ENCODE measurements around the gene STX16. TPM values are rescaled to one million over a fixed set of nuclear protein-coding genes. Genes with fewer than 3 reads are reported as not detected.

Gene STX16
- total RNA-seq, 4 donors from 2014 or later, result 9.2 to 34.3 (median 20.4) TPM

DNA sequence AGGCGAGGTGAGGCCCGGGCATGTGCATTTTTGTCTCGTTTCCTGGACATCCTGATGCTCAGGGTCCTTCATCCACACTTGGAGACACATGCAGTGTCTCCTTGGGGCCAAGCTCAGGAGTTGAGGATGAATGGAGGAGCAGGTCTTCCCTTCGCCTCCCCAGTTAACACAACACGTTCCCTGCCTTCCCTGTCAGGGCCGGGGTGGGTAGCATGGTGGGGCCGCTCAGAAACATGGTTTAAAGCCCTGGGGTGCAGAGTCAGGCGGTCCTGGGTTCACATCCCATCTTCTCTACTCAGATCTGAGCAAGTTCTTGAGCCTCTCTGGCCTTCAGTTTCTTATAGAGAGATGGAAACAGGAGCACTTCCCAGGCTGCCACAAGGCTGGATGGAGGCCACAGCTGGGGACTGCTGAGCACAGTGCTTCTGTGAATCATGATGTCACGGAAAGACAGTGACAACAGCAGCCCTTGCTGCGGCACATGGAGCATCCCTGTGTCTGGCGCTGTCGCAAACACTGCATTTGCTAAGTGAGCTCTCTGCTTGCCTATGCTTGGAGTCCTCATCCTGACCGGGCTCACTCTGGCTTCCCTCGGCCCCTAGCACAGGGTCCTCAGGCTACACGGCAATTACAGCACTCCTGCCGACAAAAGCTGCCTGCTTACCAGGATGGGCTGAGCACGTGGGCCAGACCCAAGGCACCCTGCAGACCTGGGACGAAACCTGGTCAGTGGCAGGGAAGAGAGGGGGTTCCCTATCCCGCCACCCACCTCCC, 45.6 kb upstream of the STX16 start:
- Histone ChIP-seq H3K4me1 (no peaks in the 10 kb centered on the region), H3K9me3 (no peaks in the 10 kb centered on the region), H3K4me3 (no peak overlapping the region), H3K36me3 (no peaks in the 10 kb centered on the region), H3K27me3 (peaks cover 0 to 9% (median 2%) of the 10 kb centered on the region in 3 donors), H3K27ac (no peak overlapping the region)
- intact Hi-C loops (cut with DNase I; ENCODE audit: low total_unique reads), result no loop called here
- TF ChIP-seq POLR2A (IDR thresholded peaks at IDR 0.05), result no peak
- TF ChIP-seq, protein P1, sequence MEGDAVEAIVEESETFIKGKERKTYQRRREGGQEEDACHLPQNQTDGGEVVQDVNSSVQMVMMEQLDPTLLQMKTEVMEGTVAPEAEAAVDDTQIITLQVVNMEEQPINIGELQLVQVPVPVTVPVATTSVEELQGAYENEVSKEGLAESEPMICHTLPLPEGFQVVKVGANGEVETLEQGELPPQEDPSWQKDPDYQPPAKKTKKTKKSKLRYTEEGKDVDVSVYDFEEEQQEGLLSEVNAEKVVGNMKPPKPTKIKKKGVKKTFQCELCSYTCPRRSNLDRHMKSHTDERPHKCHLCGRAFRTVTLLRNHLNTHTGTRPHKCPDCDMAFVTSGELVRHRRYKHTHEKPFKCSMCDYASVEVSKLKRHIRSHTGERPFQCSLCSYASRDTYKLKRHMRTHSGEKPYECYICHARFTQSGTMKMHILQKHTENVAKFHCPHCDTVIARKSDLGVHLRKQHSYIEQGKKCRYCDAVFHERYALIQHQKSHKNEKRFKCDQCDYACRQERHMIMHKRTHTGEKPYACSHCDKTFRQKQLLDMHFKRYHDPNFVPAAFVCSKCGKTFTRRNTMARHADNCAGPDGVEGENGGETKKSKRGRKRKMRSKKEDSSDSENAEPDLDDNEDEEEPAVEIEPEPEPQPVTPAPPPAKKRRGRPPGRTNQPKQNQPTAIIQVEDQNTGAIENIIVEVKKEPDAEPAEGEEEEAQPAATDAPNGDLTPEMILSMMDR (IDR thresholded peaks at IDR 0.05 in 4 of 5, conservative IDR thresholded peaks at IDR 0.05 in 1 of 5), result no peak
- no peak for ATAC-seq
- in situ Hi-C loops (cut with MboI; ENCODE audit: low sequenced_read_pairs in 4 of 4), result no loop called here
- DNase-seq, result no peak

DNA sequence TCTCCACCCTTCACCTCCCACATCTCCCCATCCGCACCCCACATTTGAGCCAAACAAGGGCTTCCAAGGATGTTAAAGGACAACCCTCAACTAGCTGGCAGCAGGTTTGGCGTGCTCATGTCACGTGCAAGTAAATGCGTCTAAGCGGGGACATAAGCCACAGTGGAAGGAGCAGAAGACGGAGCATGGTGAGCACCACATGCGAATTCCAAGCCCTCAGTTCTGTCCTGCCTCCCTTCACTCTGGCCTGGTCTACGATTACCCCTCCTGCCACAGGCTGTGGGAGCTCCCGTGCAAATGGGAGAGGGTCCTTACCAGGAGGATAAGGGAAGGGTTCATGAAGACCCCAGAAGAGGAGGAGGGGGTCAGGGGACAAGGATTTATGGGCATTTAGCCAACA, 44.9 kb upstream of the STX16 start:
- Histone ChIP-seq H3K27me3 (peaks cover 0 to 9% (median 2%) of the 10 kb centered on the region in 3 donors), H3K36me3 (no peaks in the 10 kb centered on the region), H3K4me1 (no peaks in the 10 kb centered on the region), H3K9me3 (no peaks in the 10 kb centered on the region), H3K4me3 (no peak overlapping the region), H3K27ac (no peak overlapping the region)
- intact Hi-C loops (cut with DNase I; ENCODE audit: low total_unique reads) (no loop called here), in situ Hi-C loops (cut with MboI; ENCODE audit: low sequenced_read_pairs in 4 of 4) (no loop called here)
- ATAC-seq, result no peak
- no peak for DNase-seq
- no peak for TF ChIP-seq POLR2A (IDR thresholded peaks at IDR 0.05)
- TF ChIP-seq, protein P1 (IDR thresholded peaks at IDR 0.05 in 4 of 5, conservative IDR thresholded peaks at IDR 0.05 in 1 of 5), result no peak

DNA sequence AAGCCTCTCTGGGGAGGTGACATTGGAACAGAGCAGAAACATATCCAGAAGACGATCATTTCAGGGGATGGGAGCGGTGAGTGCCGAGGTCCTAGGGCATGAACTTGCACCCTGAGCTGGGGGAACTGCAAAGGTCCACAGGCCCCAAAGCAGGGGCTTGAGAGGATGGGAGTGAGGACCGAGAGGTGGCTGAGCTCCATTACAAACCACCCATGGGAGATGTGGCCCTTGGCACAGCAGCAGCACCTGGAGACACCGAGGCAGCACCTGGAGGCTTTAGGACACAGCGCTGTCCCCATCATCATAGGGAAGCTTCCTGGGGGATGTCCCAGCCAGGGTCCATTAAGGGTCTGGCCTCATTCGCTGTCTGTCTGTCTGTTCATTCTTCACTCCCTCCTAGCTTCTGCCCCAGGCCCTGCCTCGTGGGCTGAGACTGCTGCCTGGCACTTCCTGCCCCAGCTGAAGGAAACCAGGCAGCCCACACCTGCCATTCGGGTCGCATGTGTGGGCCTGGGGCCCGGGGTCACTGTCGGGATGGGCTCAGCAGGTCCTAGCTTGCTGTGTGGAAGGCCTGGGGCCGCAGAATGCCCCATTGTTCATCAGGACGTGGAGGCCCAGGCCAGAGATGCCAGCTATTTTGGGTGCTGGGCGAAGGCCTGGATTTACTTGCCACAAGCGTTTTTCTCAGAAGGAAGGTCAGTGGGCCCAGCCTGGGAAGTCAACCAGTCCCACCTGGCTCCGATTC, 42.8 kb upstream of the STX16 start:
- Histone ChIP-seq H3K36me3 (no peaks in the 10 kb centered on the region), H3K9me3 (no peaks in the 10 kb centered on the region), H3K4me3 (no peak overlapping the region), H3K27ac (no peak overlapping the region), H3K4me1 (no peaks in the 10 kb centered on the region), H3K27me3 (peaks cover 0 to 9% (median 2%) of the 10 kb centered on the region in 3 donors)
- DNase-seq (no peak), ATAC-seq (no peak)
- TF ChIP-seq, protein P1 (IDR thresholded peaks at IDR 0.05 in 4 of 5, conservative IDR thresholded peaks at IDR 0.05 in 1 of 5), result no peak
- no peak for TF ChIP-seq POLR2A (IDR thresholded peaks at IDR 0.05)
- intact Hi-C loops (cut with DNase I; ENCODE audit: low total_unique reads) (no loop called here), in situ Hi-C loops (cut with MboI; ENCODE audit: low sequenced_read_pairs in 4 of 4) (no loop called here)

DNA sequence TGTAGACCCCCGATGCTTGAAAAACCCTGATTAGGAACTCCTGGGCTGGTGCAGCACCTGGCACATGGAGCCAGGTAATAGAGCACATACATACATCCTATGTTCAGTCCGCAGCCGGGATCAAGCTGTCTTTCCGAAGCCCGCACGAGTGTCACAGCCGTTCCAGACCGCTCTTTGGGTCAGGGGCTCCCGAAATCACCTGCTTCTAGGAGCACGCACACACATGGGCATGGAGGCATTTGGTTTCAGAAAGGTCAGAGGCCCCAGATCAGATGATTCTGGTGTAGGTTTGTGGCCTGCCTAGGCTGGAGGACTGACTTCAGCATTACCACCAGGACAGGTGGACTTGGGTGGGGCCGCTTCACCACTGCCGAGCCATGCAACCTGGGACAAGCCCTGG, 42.1 kb upstream of the STX16 start:
- H3K27me3 ChIP-seq, result peaks cover 0 to 9% (median 2%) of the 10 kb centered on the region in 3 donors
- no peaks in the 10 kb centered on the region for H3K4me1 ChIP-seq
- DNase-seq, result no peak
- intact Hi-C loops (cut with DNase I; ENCODE audit: low total_unique reads) (no loop called here), in situ Hi-C loops (cut with MboI; ENCODE audit: low sequenced_read_pairs in 4 of 4) (no loop called here)
- no peaks in the 10 kb centered on the region for H3K36me3 ChIP-seq
- no peak overlapping the region for H3K4me3 ChIP-seq
- ATAC-seq, result no peak
- no peaks in the 10 kb centered on the region for H3K9me3 ChIP-seq
- no peak for TF ChIP-seq POLR2A (IDR thresholded peaks at IDR 0.05)
- TF ChIP-seq, protein P1 (IDR thresholded peaks at IDR 0.05 in 4 of 5, conservative IDR thresholded peaks at IDR 0.05 in 1 of 5), result no peak
- H3K27ac ChIP-seq, result no peak overlapping the region
